ENCODE data around the gene KCNJ9. TPM values are rescaled to one million over a fixed set of nuclear protein-coding genes. Genes with fewer than 3 reads are reported as not detected.

The KCNJ9 gene
- total RNA-seq (not detected in 2 replicates), polyA plus RNA-seq (not detected in 2 replicates), polyA minus RNA-seq (0.07 and 0.09 TPM in 2 replicates)
- not detected for total RNA-seq (2013)

GRCh38 chr1:160081261-160081936 lies at the start of gene KCNJ9:
Gene KCNJ9 (plus strand): TSS chr1:160081538. CDS start chr1:160084031, 2,493 bp downstream.
- Histone ChIP-seq H3K79me2 (ENCODE audit: control insufficient read depth, insufficient read depth, low read length) (no peaks in the 10 kb centered on the region), H3K4me2 (replicated peaks; ENCODE audit: low read depth, low read length, poor library complexity, severe bottlenecking) (no peak within 1 kb of the TSS), H3K4me3 (ENCODE audit: control extremely low read depth in 1 of 5, extremely low read depth in 1 of 5, insufficient read depth in 1 of 5, low read depth in 2 of 5, low read length in 4 of 5) (no peak within 1 kb of the TSS), H3K36me3 (replicated peaks in 1 of 2; ENCODE audit: control extremely low read depth in 1 of 2, control insufficient read depth in 1 of 2, extremely low read depth in 1 of 2, insufficient read depth in 2 of 2, low read length in 1 of 2) (no peaks in the 10 kb centered on the region), H2AFZ (ENCODE audit: insufficient read depth, low read depth, low read length, poor library complexity, severe bottlenecking) (no peak within 1 kb of the TSS), H3K27me3 (replicated peaks in 1 of 4; ENCODE audit: control extremely low read depth in 1 of 4, control insufficient read depth in 3 of 4, insufficient read depth in 4 of 4, low read length in 3 of 4) (peaks cover 0 to 51% (median 34%) of the 10 kb centered on the region in 4 experiments), H4K20me1 (ENCODE audit: control insufficient read depth, insufficient read depth, low read length, poor library complexity, severe bottlenecking) (no peaks in the 10 kb centered on the region), H3K9ac (ENCODE audit: low read length) (no peak within 1 kb of the TSS), H3K4me1 (ENCODE audit: control insufficient read depth in 2 of 2, insufficient read depth in 2 of 2, low read length in 2 of 2) (peaks cover 6 to 9% of the 10 kb centered on the region in 2 donors), H3K27ac (ENCODE audit: low read length in 2 of 2) (no peak within 1 kb of the TSS), H3K9me3 (ENCODE audit: control extremely low read depth in 1 of 3, control insufficient read depth in 2 of 3, insufficient read depth in 1 of 3, low read length in 2 of 3) (peaks cover 0 to 4% (median 0%) of the 10 kb centered on the region in 3 donors)
- peaks cover 12% of the 10 kb centered on the region for H3K4me1 Mint-ChIP-seq
- H3K4me3 Mint-ChIP-seq = no peak within 1 kb of the TSS
- intact Hi-C loops (cut with micrococcal nuclease) = no loop called here
- TF ChIP-seq CTCF (IDR thresholded peaks at IDR 0.05) (no peak), EZH2 (IDR thresholded peaks at IDR 0.05; ENCODE audit: borderline replicate concordance, insufficient read depth, low read depth, low read length, poor library complexity, severe bottlenecking) (no peak)
- ATAC-seq (ENCODE audit: low read depth) = no peak
- peaks cover 51% of the 10 kb centered on the region for H3K27me3 Mint-ChIP-seq
- H3K27ac Mint-ChIP-seq = no peak within 1 kb of the TSS
- DNase-seq = no peak
- POLR2A ChIA-PET = no interaction called here
- 21% methylated on average over 9 of the region's 14 CpGs for WGBS (ENCODE audit: insufficient coverage)
- no peaks in the 10 kb centered on the region for H3K9me3 Mint-ChIP-seq (ENCODE audit: insufficient read depth)
- CTCF ChIA-PET = interaction anchor here (0.6 to 8.9 kb wide), 9 partner anchors 8 to 334 kb away, joined by 3 to 112 read pairs (median 3); partner anchors contain the start of gene IGSF8
